ENCODE results near the gene PDE2A.

Gene PDE2A

DNA sequence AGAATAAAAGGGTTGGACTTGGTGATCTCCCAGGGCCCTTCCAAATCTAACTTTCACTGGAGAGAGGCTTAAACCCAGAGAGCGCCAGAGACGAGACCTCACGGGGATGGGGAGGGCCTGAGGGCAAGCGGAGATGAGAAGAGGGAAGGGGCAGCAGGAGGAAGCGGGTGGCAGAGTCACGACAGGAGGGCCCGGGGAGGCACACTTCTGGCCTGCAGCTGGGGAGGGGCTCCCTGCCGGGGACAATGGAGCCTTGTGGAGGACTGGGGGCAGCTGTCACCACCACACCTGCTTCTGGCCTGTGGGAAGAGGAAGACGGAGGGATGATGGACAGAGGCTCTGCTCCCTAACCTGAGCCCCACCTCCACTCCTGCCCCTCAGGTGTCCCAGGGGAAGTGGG is 40.2 kb downstream of the PDE2A start:
- no peak for DNase-seq

DNA sequence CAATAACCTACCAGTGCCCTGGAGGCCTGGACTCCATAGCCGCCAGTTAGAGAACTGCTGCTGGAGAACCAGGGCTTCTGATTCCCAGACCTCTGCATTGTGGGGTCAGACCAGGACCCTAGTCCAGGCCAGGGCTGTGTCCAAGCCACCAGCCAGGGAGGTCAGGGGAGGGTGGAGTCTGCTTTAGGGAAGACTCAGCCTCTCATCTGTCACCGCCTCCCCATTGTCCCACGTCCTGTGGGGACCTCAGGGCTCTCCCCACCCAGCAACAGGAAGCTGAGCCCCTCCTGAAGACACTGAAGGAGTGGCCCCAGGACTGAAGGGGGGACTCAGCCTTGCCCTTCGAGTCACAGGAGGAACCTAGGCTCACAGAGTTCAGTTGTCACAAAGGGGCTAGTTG is 41.2 kb downstream of the PDE2A start:
- DNase-seq = no peak

DNA sequence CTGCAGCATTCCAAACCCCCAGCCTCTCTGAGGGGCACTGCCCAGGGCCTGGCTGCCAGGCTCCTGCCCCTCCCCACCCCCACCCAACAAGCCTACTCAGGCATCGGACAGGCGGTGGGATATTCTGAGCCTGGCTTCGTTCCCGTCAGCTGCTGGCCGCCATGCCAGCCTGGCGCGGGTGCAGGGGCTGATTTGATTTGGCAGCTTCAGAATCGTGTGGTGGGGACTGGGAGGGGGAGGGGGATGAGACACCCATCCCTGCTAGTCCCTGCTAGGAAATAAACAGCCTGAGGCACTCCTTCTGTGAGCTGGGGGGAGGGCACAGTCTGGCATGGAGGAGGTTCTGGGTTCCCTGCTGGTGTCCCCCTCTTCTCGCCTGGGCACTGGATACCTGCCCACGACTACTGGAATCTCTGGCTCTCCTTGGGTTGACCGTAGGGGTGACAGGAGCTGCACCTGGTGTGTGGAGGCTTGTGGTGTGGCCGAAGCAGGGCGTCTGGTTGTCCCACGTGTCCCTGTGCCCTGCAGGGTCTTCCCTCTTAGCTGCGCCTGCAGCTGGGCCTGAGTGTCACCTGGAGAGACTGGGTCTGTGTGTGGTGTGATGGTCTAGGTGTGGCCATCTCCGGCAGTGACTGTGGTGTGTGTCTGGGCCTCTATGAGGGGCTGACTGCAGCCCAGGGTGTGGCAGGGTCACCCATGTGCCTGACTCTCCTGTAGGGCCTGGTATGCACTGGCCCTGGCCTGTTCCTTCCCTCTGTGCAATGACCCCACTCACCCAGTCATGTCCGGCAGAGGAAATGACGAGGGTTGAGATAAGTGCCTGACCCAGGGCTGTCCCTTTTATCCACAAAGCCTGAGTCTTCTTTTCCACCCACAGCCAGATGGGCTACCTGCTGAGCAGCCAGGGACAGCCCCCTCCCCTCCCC is 42.2 kb downstream of the PDE2A start:
- peak; percentile 86 for DNase-seq

DNA sequence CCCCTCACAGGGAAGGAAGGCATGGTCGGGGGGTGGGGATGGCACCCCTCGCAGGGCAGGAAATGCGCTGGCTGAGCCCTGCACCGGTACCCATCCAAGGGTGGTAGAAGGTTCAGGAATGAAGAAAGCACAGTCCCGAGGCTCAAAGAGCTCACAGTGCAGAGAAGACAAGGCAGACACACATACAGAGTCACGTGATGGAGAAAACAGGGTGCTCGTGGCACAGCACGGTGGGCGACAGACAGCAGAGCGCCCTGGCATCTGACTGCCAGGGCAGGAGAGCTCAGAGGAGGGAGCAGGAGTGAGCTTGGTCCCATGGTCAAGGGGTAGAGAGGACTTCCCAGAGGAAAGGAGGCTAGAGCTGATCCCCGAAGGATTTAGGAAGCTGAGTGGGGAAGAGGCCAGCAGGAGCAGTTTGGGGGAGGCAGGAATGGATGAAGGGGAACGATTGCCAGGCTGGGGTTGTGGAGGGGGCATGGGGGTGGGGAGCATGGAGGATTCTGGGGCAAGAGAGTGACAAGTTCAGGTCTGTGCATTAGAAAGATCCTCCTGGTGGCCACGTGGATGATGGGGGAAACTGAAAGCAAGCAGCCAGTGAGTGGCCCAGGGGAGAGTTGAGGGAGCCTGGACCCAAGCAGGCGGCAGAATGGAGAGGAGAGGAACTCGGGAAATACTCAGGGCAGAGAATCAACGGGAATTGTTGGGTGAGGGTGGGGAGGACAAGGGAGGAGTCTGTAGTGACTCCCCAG is 43.9 kb downstream of the PDE2A start:
- DNase-seq = no peak

DNA sequence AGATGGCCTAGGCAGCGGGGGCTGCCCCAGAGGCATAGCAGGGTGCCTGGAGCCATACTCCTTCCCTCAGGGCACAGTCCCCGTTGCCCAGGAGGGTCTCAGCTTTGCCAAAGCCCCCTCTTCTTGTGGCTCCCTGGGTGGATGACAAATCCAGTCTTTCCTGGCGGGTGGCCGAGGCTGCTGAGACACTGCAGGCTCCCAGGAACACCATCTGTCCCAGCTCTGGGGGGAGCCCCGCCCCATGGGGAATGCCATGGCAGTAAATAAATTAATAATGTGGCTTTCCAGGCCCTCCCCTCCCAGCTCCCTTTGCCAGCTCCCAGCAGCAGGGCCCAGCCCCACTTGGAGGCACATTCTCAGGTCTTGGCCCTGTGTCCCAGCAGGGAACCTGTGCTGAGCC is 45.0 kb downstream of the PDE2A start:
- peak; percentile 57 for DNase-seq

DNA sequence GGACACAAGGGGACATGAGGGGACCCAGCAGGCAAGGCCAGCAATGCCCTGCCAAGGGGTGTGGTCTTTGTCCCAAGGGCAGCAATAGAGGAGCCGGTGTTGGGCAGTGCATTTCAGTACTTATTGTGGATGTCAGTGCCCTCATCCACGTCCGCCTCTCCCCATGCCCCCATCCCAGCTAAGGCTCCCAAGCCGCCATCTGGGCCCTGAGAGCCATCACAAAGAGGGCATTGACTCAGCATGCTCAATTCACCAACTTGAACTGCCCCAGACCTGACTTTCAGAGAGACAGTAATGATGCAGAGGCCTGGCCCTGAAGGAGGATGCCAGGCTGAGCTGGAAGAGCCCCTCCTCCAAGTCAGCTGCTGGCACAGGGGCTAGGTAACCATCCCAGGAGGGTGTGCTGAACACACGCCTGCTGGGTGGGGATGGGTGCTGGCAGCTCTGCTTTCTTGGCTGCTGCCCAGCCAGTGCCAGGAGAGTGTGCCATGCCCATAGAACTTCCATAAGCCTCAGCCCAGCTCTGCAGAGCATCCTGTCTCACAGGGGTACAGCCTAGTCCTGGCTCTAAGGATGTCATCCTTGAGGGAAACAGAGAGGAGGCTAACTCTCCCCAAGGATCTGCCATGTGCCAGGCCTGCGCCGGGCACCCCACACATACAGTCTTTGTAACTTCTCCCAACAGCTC is 46.5 kb downstream of the PDE2A start:
- DNase-seq = no peak

DNA sequence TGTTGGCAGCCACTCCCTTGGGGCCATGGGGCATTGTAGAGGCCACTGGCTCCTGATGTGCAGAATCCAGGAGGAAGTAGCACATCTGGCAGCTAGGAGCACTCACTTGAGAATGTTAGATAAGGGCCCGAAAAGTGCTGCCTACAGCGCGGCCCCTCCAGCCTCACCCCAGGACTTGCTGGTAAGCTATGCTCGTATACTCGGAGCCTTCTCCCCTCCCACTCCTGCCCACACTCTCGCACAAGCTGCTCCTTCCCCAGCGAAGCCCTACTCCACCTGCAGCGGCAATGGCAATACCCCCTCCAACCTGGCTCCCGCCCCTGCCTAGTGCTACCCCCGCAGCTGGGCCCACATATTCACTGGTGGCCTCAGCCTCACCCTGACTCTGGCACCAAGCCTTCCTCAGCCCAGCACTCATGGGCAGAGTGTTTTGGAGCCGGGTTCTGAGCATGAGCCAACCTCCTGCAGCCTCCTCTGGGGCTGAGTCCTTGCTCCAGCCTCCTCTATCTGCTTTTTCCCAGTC is 47.7 kb downstream of the PDE2A start:
- DNase-seq = no peak

DNA sequence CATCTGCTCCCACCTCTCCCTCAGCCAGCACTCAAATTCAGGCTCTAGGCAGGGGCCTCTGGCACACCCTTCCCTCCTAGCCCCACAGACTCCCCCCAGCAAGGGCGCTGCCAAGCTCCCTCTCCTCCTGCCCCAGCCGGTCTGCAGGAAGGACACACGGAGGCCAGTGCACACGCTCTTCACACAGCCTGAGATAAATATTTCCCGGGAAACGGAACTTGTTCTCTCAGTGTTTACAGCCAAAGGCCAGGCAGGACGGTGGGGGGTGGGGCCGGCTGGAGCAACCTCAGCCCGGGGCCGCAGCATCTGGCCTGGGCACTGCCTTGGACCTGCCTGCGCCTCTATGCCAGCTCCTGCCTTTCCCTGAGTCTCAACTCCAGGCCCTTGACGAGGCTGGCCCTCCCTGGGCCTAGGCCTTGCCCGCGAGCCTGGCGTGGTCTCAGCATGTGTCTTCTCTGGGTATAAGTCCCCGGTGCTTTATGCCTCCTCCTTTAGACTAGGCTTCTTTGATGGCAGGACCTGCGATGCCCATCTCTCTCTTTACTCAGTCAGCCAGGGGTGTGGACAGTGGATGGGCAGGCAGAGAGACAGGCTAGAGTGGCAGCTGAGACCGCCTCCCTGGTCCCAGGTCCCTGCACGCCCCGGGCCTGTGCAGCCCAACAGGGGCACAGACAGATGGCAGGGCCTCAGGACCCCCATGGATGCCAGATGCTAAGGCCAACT is 48.4 kb downstream of the PDE2A start:
- peak; percentile 62 for DNase-seq

DNA sequence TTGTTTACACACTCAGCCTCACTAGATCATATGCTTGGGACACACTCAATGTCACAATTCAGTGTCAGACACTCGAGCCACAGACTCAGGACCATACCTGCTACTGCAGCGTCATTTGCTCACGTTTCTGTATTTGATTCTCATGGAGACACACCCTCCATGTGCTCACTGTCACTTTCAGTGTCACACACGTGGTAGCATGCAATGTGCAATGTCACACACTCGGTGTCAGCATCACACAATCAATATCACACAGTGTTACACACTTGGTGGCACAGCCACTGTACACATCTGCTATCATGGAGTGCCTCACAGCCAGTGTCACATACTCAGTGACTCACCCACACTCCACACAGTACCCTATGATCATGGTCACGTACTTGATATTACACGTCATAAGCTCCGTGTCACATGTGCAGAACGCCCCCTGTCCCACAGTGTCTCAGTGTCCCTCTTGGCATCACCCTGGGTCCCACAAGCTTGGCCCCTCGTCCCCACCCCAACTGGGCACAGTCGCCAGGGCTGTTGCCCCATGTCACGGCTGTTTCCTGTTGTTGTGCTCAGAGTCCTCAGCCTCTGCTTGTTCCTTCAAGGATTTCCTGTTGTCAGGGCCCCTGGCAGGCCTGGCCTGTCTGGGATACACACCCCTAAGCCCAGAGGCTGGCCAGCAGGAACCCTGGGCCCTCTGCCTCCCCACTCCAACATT is 49.6 kb downstream of the PDE2A start:
- DNase-seq = no peak

DNA sequence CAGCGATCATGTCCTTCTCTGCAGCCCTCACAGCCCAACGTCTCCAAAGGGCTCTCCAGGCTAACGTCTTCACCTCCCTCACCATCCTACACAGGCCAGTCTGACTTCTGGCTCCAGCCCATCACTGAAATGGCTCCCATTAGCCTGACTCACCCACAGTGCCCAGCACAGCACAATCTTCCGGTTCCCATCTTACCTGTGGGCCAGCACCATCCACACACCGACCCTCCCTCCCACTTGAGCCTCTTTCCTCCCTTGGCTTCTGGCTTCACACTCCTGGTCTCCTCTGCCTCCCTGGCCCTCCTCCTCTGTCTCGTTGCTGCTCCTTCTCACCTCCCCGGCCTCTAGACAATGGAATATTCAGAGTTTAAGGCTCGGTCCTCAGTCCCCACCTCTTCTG is 51.2 kb downstream of the PDE2A start:
- DNase-seq = no peak

DNA sequence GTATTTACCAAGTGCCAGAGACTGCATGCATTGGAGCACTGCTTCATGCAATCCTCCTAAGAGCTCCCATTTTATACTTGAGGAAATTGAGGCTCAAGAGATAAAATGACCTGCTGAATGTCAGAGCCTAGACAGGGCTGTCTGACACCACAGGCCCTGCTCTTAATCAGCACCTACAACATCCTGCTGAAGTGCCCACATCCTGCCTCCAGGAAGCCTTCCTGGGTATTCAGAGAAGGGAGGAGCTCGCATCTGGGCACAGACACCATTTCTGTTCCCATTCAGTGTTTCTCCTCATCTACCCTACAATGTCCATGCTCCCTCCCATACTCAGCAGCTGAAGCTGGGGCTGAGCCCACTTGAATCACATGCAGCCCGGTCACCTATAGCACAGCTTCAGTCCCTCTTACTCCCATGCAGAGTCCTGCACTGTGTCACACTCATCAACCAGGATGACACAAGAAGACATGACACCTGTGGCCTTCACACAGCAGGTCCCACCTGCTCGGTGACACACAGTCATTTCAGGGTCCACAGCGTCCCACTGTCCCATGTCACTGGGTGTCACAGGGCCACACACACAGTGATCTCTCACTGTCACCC is 53.1 kb downstream of the PDE2A start:
- no peak for DNase-seq

DNA sequence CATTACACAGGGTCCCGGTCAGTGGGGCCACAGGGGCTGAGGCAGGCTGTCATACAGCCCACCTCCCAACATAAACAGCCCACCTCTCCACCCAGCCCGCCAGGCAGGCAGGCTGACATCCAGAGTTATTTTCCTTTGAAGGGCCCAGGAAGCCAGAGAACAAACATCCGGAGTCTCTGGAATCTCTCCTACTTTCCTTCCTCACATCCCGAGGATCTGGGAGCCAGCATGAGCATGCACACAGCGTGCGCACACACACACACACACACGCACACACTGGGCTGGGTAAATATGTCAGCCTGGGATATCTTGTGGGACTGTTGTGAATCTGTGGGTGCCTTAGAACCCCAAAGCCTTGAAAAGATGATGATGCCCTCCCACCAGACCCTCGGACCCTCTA is 55.4 kb downstream of the PDE2A start:
- no peak for DNase-seq

DNA sequence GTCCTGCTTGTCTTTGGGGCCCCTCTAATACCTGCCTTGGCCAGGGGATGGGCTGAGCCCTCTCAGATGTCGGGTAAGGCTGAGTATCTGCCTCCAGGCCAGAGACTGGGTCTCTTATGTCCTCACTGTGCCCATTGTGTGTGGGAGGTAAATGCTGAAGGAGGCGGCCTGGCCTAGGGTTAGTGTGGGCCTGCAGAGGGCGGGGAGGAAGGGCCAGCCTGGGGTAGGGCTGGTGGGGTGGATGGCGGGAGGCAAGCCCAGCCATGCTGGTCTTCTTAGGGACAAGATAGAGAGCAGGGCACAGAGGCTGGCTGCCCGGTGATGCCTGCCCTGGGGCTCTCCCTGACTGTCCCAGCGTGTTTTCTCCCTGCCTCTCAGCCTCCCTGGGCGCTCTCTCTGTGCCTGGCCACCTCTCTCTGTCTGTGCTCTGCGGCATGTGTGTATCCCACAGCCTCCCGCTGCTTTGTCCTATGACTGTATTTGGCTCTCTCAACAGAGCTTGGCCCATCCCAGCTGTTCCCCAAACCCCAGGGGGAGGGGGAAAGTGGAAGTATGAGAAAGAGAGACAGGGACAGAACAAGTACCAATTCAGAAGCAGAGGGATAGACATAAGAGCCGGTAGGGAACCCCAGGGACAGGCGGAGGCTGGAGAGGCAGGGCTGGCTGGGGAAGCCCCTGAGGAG is 57.0 kb downstream of the PDE2A start:
- peak; percentile 81 for DNase-seq

DNA sequence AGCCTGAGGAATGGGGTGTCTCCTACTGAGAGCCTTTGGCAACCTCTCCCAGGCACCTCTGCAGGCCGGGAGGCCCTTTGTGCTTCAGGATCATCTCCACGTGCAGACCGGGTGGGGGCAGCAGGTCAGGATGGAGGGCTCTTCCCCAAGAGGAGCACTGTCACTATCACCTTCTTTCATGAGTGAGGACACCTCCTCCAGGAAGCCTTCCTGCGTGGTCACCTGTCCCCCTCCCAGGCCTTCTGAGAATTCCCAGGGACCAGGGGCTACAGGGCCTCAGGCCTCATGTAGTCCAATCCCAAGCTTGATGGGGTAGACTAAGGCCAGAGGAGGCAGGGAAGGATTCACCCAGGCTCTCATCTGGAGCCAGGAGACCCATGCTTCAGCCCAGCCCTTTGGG is 57.6 kb downstream of the PDE2A start:
- DNase-seq = no peak

DNA sequence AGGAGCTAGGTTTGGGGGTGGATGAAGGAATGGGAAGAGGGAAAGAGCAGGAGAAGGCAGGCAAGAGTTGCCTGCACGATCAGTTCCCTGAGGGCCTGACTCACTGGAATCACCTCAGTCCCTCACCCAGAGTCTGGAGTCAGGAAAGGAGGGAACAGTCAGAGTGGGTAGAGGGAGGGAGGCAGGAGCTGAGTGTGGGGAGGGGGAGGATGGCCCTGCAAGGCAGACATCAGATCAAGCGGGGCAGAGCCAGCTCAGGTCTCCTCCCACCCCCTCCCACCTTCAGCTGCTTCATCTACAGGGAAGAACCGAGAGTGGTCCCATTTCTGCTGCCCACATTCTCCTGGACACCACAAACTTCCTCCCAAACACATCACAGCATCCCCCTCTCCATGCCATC is 58.9 kb downstream of the PDE2A start:
- DNase-seq = no peak

DNA sequence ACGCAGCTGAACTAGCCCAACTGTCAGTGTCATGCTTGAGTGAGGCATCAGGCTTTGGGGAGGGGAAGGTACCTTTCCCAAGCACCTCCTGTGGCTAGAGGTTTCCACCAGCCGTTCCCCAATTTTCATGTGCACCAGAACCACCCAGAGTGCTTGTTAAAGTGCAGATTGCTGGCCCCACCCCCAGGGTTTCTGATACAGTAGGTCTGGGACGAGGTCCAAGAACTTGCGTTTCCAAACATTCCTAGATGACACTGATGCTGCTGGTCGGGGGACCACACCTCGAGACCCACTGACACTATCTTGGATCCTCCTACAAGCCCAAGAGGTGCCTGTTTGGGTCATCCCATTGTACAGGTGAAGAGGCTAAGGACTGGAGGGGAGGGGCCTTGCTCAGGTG is 59.8 kb downstream of the PDE2A start:
- DNase-seq = no peak

DNA sequence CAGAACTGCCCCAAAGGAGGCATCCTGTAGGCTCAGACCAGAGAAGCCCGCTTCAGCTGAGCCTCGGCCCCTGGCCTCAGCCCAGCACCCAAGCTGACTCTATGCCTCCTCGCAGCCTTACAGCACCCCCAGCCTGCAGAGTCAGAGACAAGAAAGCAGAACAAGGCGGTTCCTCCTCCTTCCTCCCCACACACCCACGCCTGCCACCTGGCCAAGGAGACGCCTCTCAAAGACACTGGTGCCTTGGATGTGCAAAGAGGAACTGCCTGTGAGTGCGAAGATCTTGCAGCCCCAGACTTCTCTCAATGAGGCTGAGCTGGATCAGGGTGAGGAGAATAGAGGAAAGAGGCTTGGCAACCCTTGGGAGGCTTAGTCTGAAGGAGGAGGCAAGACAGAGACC is 60.2 kb downstream of the PDE2A start:
- no peak for DNase-seq

DNA sequence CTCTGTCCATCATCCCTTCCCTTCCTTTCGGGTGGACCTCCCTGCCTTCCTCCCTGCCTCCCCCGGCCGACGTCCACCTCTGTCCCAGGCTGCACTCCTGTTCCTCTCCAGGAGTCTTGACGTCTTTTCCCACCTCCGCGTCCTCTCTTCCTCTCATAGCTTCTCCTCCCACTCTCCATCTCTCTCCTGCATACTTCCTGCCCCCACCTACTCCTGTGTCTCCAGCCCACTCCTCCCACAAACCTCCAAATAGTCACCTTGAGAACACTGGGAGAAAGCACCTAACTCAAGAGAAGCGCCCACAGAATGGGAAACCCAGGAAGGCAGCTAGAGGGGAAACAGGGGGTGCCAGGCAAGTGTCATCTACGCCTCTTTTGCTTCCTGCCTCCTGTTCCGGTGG is 60.8 kb downstream of the PDE2A start:
- DNase-seq = no peak

DNA sequence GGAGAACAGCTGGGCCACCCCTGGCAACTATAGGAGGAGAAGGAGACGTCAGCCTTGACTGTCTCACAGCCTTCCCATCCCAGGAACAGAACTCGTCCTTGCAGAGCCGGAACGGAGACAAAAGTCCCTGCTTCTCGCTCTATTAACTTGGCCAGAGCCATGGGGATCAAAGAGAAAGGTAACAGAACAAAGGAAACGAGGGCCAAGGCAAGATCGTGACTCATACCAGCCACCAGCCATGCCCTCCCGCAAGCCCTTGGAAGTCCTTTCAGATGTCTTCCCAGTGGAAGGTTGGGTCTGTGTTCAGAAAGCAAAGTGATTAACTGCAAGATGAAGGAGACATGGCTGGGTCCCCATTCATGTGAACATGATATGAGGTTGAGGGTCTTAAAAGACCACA is 64.7 kb downstream of the PDE2A start:
- no peak for DNase-seq

DNA sequence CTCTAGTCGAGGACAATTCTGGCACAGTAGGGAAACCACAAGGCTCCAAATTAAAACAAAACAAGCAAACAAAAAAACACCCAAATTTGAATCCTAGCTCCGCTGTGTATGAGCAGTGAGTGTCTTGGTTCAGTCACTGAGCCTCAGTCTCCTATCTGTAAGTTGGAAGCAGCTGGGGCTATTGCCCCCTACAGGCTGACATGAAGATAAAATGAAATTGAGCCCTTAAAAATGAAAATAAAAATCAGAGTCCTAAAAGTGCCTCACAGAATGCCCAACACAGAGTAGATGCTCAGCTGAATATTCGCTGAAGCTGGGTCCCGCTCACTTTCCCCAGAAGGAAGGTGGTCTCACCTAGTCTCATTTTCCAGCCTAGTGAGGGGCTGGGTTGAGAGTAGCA is 65.2 kb downstream of the PDE2A start:
- no peak for DNase-seq

DNA sequence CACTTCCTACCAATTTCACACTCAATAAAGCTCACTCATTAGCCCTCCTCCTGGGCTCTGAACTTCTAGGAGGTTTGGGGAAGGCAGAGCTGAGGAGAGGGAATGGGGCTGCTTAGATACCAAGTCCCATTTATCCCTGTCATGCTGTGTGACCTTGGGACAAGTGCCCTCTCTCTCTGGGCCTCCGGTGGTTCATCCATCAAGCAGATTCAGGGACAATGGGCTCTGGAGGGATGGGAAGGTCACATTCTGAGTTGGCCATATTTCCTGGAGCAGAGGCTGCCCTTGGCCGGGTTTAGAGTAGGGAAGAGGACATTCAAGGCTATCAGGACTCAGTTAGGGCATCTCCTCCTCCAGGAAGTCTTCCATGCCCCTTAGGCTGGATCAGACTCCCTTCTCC is 66.7 kb downstream of the PDE2A start:
- DNase-seq = no peak
